Activated naive CD8-positive, alpha-beta T cell treated with anti-CD3 and anti-CD28 coated beads for 36 hours (primary cell): ENCODE data around the gene PRKN. TPM values are rescaled to one million over a fixed set of nuclear protein-coding genes. Genes with fewer than 3 reads are reported as not detected.

Experiments
- DNase-seq: peaks from one replicate; pipeline ENCODE4 v3.0.0; 2021
- H3K27ac Mint-ChIP-seq: one replicate; pipeline ENCODE4 v1.8.0; 2022; ENCODE audit warnings: mild to moderate bottlenecking, moderate library complexity, mixed read lengths
- H3K27me3 Mint-ChIP-seq: one replicate; pipeline ENCODE4 v1.8.0; 2022; ENCODE audit warnings: mild to moderate bottlenecking, mixed read lengths
- H3K36me3 Mint-ChIP-seq: one replicate; pipeline ENCODE4 v1.8.0; 2021; ENCODE audit warnings: mild to moderate bottlenecking, mixed read lengths
- H3K4me1 Mint-ChIP-seq: one replicate; pipeline ENCODE4 v1.8.0; 2021; ENCODE audit warnings: mixed read lengths
- H3K4me3 Mint-ChIP-seq: one replicate; pipeline ENCODE4 v1.8.0; 2022; ENCODE audit warnings: mild to moderate bottlenecking, moderate library complexity, mixed read lengths
- H3K9me3 Mint-ChIP-seq: one replicate; pipeline ENCODE4 v1.8.0; 2022; ENCODE audit warnings: mixed read lengths
- total RNA-seq, 2 experiments: library from RNA; stranded (reverse); gene quantifications; one replicate each; pipeline ENCODE4 v1.2.3, GENCODE V29; 2021

The PRKN gene
- total RNA-seq, 2 experiments from 2014 or later: 0.26 to 0.52 TPM

DNA sequence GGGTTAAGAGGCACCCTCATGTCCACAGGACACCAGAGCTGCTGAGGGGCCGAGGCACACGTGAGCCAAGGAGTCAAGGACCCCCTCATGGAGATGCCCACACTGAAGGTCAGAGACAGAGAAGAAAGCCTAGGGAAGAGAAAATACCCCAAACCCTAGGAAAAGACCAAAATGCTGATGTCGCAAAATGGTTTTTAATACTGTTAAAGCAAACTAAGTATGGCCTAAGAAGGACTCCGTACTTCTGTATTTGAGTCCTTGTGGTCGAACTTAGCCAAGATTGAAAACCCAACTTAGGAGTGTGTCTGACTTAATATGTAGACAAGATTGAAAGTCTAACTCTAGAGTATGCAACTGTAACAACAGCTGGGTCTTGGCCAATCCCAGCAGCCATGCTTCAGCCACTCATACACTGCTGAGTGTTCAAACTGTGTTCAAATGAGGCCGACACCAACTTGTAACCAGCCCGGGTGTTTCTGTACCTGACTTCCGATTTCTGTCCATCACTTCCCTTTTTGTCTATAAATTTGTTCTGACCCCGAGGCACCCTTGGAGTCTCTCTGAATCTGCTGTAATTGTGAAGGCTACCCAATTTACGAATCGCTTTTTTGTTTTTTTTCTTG lies 1361.2 kb downstream of the PRKN start:
- no peak for DNase-seq
- Mint-ChIP-seq H3K9me3 (peaks cover 3% of the 10 kb centered on the region), H3K4me1 (no peaks in the 10 kb centered on the region), H3K27ac (no peak overlapping the region), H3K27me3 (no peaks in the 10 kb centered on the region), H3K36me3 (peaks cover 7% of the 10 kb centered on the region), H3K4me3 (no peak overlapping the region)

DNA sequence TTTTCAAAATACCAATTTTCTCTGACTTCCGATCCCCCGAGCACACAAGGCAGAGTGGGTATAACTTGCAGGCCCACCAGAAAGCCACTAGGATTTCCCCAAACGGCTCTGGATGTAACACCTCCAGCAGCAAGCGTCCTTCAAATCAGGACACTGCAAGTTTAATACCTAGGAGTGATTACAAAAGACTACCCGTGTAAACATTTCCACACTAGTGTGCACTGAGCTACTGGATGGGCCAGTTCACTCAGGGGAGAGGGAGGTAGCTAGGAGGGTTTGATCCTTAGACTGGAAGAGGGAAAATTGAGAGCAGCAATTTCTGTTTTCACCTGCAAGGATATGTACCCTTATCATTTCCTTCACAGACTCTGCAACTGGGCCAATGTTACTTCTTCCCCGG lies 1361.9 kb downstream of the PRKN start:
- Mint-ChIP-seq H3K4me1 (no peaks in the 10 kb centered on the region), H3K4me3 (no peak overlapping the region)
- DNase-seq: no peak

DNA sequence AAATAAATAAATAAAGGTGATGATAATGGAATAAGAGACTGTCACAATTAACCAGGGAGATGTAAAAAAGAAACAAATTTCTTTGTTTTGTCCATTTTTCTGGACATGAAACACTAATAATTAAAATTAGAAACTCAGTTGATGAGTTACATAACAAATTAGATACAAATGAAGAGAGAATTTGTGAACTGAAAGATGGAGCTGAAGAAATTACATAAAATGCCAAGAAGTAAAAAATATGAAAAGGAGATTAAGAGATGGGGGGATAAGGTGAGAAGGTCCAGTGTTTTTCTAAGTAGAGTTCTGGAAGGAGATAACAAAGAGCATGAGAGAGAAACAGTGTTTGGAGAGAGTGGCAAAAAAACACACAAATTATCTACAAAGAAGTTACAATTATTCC lies 1364.3 kb downstream of the PRKN start:
- H3K27me3 Mint-ChIP-seq: no peaks in the 10 kb centered on the region
- H3K4me3 Mint-ChIP-seq: no peak overlapping the region
- peaks cover 3% of the 10 kb centered on the region for H3K9me3 Mint-ChIP-seq
- H3K4me1 Mint-ChIP-seq: no peaks in the 10 kb centered on the region
- DNase-seq: no peak
- H3K27ac Mint-ChIP-seq: no peak overlapping the region
- peaks cover 7% of the 10 kb centered on the region for H3K36me3 Mint-ChIP-seq

More for the DNA sequence above, 1361.9 kb downstream of the PRKN start:
- Mint-ChIP-seq H3K27ac (no peak overlapping the region), H3K27me3 (no peaks in the 10 kb centered on the region), H3K36me3 (peaks cover 7% of the 10 kb centered on the region), H3K9me3 (peaks cover 3% of the 10 kb centered on the region)

DNA sequence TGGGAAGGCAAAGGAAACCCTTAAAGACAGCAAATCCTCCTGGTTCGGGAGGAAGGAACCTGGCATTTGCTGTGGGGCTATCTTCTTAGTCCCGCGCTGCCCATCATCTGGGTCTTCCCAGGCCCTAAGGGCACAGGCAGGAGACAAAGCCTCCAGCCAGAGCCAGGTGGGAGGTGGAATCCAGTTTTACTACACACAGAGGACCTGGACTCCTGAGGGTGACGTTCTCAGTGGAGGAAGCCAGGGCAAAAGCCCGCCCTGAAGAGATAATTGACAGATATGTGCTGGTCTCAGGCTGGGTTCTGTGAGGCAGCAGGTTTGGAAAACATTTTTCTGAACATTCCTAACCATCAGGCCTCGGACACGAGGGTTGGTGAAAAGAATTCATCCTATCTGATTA lies 1365.3 kb downstream of the PRKN start:
- no peak overlapping the region for H3K27ac Mint-ChIP-seq
- no peak overlapping the region for H3K4me3 Mint-ChIP-seq
- peaks cover 7% of the 10 kb centered on the region for H3K36me3 Mint-ChIP-seq
- peaks cover 3% of the 10 kb centered on the region for H3K9me3 Mint-ChIP-seq
- H3K4me1 Mint-ChIP-seq: no peaks in the 10 kb centered on the region
- H3K27me3 Mint-ChIP-seq: no peaks in the 10 kb centered on the region
- DNase-seq: no peak

DNA sequence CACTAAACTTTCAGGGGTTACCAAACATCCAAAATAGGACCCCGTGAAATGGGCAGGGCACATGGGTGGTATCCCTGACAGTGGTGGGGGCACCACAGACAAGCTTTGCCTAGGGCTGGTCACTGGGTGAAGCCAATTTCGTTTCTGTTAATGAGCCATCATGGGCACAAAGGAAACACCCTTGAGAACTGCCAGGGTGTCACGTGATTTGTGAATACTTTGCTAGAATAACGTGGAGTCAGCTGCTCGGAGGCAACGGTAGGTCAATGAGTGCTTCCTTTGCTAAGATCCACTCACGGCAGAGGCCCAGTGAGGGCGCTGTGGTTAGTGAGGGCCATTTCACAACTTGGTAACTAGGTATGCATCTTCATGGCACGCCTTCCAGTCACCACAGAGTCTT lies 1366.0 kb downstream of the PRKN start:
- Mint-ChIP-seq H3K9me3 (peaks cover 3% of the 10 kb centered on the region), H3K4me3 (no peak overlapping the region), H3K36me3 (peaks cover 7% of the 10 kb centered on the region), H3K27me3 (no peaks in the 10 kb centered on the region), H3K4me1 (no peaks in the 10 kb centered on the region), H3K27ac (no peak overlapping the region)
- DNase-seq: no peak

DNA sequence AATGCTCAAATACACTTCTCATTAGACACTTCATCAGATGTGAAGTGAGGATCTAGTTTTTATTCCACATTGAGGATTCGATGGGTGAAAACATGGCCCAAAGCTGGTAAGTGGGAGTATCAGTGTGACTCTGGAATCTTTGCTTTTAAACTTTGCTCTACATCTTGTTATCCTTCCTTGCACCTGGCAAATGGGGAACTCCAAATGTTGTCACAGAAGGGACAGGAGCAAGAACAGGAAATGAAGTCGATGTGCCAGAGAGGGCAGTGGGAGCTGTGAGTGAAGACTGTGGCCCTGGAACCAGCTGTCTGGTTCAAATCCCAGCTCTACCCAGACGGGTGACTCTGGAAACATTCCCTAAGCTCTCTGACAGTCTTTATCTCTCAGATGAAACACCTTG lies 1367.0 kb downstream of the PRKN start:
- Mint-ChIP-seq H3K4me1 (no peaks in the 10 kb centered on the region), H3K36me3 (peaks cover 7% of the 10 kb centered on the region), H3K27ac (no peak overlapping the region), H3K27me3 (no peaks in the 10 kb centered on the region), H3K9me3 (peaks cover 3% of the 10 kb centered on the region), H3K4me3 (no peak overlapping the region)
- no peak for DNase-seq

DNA sequence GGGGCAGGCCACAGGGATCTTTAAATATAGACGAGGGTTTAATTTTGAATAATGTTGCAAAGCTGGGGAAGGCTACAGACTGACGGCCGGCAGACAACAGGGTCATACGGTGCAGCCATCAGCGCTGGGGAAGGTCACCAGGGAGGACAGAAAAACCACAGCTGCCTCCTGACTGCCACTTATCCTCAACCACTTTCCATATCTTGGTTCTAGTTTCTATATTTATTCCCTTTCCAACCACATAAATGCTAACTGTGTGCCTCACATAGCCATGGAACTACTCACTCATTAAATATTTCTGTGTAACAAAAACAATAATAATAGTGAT lies 1368.0 kb downstream of the PRKN start:
- Mint-ChIP-seq H3K27me3 (no peaks in the 10 kb centered on the region), H3K4me1 (no peaks in the 10 kb centered on the region), H3K27ac (no peak overlapping the region), H3K9me3 (peaks cover 3% of the 10 kb centered on the region), H3K36me3 (peaks cover 7% of the 10 kb centered on the region), H3K4me3 (no peak overlapping the region)
- no peak for DNase-seq

DNA sequence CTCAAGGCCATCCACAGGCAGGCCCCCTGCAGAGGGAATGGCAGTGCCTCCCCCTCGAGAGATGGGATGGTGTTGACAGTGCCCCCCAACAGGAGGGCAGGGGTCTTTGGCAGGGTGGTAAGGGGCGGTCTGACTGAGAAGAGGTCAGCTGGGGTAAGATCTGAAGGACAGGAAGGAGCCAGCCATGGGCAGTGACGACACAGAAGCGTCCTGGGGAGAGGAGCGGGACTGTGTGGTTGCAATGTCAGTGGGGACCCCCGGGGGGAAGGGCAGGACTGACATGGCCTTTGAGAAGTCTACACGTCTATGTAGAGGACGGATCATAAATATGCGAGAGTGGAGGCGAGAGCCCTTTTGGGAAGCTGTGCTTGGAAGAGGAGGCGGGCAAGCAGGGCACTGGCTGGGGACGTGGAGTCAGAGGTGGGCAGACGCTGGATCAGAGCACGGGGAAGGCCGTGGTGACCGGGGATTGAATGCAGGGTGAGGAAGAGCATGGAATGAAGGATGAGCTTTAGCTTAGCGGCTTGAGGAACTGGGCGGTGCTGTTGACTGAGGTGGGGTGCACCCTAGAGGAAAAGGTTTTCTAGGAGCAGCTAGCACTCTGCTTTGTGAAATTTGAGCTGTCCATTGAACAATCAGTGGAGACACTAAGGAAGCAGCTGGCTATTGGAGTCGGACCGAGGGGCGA lies 1371.3 kb downstream of the PRKN start:
- no peak overlapping the region for H3K27ac Mint-ChIP-seq
- no peaks in the 10 kb centered on the region for H3K4me1 Mint-ChIP-seq
- no peaks in the 10 kb centered on the region for H3K9me3 Mint-ChIP-seq
- no peaks in the 10 kb centered on the region for H3K27me3 Mint-ChIP-seq
- H3K4me3 Mint-ChIP-seq: no peak overlapping the region
- no peak for DNase-seq
- no peaks in the 10 kb centered on the region for H3K36me3 Mint-ChIP-seq

DNA sequence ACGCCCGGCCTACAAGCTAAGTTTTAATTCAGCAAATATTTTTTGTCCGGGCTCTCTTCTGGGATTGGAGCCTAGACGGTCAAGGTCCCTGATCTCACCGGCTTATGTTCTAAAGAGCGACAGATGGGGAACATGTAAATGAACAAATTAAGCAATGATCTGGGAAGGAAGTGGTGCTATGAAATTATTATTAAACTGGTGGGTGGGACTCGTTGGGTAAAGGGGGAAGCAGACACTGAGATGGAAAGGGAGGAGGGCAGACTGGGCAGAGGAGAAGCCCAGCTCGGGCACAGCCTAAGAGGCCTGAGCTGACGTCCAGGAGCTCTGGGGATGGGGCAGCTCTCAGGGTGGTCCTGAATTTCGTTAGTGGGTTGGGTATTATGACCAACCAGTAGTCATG lies 1371.9 kb downstream of the PRKN start:
- Mint-ChIP-seq H3K9me3 (no peaks in the 10 kb centered on the region), H3K36me3 (no peaks in the 10 kb centered on the region), H3K4me3 (no peak overlapping the region), H3K27ac (no peak overlapping the region), H3K27me3 (no peaks in the 10 kb centered on the region), H3K4me1 (no peaks in the 10 kb centered on the region)
- DNase-seq: no peak

DNA sequence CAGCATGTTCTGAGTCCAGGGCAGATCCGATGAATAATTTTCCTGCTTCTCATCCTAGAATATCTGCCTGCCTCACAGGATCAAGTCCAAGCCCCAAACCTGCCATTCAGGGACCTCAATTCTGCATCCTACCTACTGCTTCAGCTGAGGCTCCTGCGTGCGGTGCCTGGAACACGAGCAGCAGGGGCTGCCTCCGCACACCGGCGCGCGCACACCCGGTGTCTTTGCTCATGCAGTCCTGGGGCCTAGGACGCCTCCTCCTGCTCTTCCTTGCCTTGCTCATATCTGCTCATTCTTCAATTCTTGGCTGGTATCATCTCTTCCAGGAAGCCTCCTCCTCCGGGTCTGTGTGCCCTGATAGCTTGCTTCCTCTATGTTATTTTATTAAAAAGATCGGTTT lies 1372.6 kb downstream of the PRKN start:
- Mint-ChIP-seq H3K4me1 (no peaks in the 10 kb centered on the region), H3K4me3 (no peak overlapping the region)
- no peak for DNase-seq

DNA sequence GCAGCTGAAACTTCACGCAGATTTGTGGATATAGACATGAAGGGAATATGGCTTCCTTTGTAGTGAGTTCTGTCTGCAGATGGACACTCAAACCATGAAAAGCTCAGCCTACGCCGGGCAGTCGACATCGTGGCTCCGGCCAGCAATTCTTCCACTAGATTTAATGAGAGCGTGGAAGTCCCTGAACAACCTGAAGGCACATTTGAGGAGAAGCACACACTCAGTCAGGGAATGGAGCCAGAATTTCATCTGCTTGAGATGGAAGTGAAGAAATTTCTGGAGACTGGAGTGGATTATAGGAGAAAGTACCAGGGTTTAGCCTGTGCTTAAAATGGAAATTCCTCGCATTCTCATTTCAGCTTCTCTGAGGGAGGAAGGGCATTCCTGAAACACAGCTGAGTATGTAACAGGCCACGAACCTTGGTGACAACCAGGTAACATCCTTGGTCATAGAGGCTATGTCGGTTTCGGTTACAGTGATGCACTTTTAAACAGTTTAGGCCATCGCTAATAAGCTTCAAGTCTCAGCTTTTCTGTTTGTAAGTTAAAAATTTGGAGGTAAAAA lies 1373.2 kb downstream of the PRKN start:
- Mint-ChIP-seq H3K4me3 (no peak overlapping the region), H3K4me1 (no peaks in the 10 kb centered on the region), H3K36me3 (no peaks in the 10 kb centered on the region), H3K27ac (no peak overlapping the region), H3K27me3 (no peaks in the 10 kb centered on the region), H3K9me3 (no peaks in the 10 kb centered on the region)
- no peak for DNase-seq

More for the DNA sequence above, 1372.6 kb downstream of the PRKN start:
- H3K27ac Mint-ChIP-seq: no peak overlapping the region
- no peaks in the 10 kb centered on the region for H3K27me3 Mint-ChIP-seq
- H3K36me3 Mint-ChIP-seq: no peaks in the 10 kb centered on the region
- no peaks in the 10 kb centered on the region for H3K9me3 Mint-ChIP-seq

DNA sequence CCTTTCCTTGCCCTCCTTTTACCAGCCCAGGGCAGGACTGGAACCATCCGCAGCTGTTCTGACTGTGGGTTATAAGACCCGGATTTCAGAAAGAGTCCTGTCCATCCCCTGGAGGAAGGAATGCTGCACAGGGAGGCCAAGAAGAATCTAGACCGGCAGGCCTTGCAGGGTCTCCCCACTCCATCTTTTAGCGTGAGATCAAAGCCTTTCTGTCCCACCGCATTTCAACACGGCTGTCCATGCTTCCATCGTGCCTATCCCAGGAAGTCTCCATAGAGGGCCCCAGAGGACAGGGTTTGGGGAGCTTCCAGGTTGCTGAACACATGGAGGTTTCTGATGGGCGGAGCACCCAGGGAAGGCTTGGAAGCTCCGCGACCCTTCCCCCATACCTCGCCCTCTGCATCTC lies 1374.4 kb downstream of the PRKN start:
- H3K27ac Mint-ChIP-seq: no peak overlapping the region
- no peaks in the 10 kb centered on the region for H3K9me3 Mint-ChIP-seq
- no peaks in the 10 kb centered on the region for H3K4me1 Mint-ChIP-seq
- H3K36me3 Mint-ChIP-seq: no peaks in the 10 kb centered on the region
- H3K4me3 Mint-ChIP-seq: no peak overlapping the region
- no peaks in the 10 kb centered on the region for H3K27me3 Mint-ChIP-seq
- DNase-seq: no peak

DNA sequence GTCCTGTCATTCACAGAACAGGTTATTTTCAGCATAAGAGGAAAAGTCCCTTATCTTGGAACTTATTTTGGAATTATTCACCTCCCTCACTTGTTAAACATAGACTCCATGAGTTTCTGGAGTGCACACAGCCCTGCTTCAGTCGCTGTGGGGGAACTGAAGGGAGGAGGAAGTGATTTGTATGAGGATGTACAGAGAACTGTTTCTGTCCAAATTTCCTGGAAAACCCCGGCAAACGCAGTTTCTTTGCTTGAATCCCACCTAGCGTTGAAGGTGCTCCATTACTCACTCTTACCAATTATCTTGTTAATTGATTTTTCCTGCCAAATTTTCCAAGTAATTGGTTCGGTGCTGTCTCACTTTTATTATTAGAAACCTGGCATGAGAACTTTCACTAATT lies 1375.7 kb downstream of the PRKN start:
- Mint-ChIP-seq H3K27me3 (no peaks in the 10 kb centered on the region), H3K4me3 (no peak overlapping the region), H3K27ac (no peak overlapping the region), H3K4me1 (no peaks in the 10 kb centered on the region), H3K36me3 (no peaks in the 10 kb centered on the region), H3K9me3 (no peaks in the 10 kb centered on the region)
- DNase-seq: no peak

DNA sequence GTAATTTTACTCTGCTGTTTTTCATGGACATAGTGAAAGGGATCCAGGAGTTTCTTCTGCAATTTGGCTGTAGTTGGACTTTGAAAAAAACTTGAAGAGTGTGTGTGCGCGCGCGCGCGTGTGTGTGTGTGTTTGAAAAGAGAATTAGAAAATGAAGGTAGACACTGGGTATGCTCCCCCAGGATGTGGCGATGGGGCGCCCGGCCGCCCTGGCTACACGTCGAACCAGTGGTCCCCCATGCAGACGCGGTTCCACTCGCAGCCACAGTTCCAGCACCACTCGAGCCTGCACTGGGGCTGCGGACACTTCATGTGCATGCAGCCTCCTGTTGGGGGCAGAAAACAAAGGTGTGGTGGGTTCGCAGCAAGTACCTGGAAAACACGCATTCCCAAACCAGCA lies 1377.7 kb downstream of the PRKN start:
- H3K9me3 Mint-ChIP-seq: no peaks in the 10 kb centered on the region
- H3K27me3 Mint-ChIP-seq: no peaks in the 10 kb centered on the region
- H3K36me3 Mint-ChIP-seq: no peaks in the 10 kb centered on the region
- DNase-seq: no peak
- H3K4me3 Mint-ChIP-seq: no peak overlapping the region
- no peak overlapping the region for H3K27ac Mint-ChIP-seq
- H3K4me1 Mint-ChIP-seq: no peaks in the 10 kb centered on the region

DNA sequence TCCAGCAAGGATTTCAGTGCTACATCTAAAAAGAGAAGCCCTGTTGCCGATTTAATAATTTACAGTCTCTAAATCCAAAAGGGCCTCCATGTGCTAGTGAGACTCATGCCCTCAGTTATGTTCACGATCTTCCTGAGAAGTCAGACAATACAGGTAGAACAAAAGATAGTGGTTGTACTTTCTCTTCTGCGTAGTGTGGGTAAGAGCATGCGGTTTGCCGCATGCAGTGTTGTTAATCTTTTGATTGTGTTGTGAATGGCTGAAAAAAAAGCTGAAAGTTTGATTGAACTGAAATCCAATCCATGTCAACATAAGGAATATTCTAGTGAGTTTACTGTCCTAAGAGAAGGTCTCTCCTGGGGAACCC lies 1379.0 kb downstream of the PRKN start:
- Mint-ChIP-seq H3K27me3 (no peaks in the 10 kb centered on the region), H3K4me1 (no peaks in the 10 kb centered on the region), H3K4me3 (no peak overlapping the region), H3K27ac (no peak overlapping the region), H3K9me3 (no peaks in the 10 kb centered on the region), H3K36me3 (no peaks in the 10 kb centered on the region)
- DNase-seq: no peak

DNA sequence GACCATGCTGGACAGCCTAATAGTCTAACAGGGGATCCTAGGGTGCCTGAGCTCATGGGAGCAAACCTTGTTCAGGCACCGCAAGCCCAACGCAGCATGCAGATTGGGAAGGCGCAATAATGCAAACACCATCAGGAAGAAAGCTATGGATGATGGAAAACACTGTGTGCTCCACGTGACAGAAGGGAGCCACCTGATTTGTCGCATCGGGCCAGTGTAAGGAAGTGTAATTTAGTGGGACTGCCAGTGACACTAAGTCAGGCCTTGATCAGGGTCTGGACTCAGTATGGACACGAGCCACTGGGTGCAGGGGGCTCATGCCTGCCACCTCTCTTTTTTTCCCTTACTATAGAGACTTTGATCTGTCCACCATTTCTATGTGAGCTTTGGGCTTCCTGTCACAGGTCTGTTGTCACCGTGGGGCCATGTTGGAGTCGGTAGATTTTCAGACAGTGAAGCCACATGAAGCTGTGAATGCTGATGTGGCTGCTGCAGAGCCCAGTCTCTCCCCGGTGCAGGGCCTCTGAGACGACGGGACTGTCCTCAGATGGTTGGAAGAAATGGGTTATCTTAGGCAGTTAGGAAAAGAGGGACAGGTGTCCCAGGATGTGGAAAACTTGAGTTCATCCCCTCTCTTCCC lies 1379.5 kb downstream of the PRKN start:
- no peaks in the 10 kb centered on the region for H3K9me3 Mint-ChIP-seq
- H3K4me1 Mint-ChIP-seq: no peaks in the 10 kb centered on the region
- no peak overlapping the region for H3K4me3 Mint-ChIP-seq
- no peak for DNase-seq
- no peak overlapping the region for H3K27ac Mint-ChIP-seq
- no peaks in the 10 kb centered on the region for H3K27me3 Mint-ChIP-seq
- no peaks in the 10 kb centered on the region for H3K36me3 Mint-ChIP-seq
